HepG2 (cell line): Measurements from ENCODE around the gene KLHL33. TPM values are rescaled to one million over a fixed set of nuclear protein-coding genes. Genes with fewer than 3 reads are reported as not detected.
A peak's percentile ranks its signal among the peaks of the same experiment; 100 is the strongest.

ENCODE experiments used
- ATAC-seq: fragments of 200-7000 bp; cut with Tn5 transposase; 3 replicates; pipeline ENCODE4 v1.9.1; 2020; ENCODE audit warnings: mild to moderate bottlenecking, moderate library complexity
- BruUV-seq: library from RNA; stranded (reverse); fragments of 400-500 nt; replicated peaks from 2 replicates; lab custom pipeline; 2021; lab: Mats Ljungman, UMichigan
- CTCF ChIA-PET: fragments of 300-600 bp; formaldehyde crosslinking; extraction: SDS; loops from one replicate; lab custom pipeline; 2021; ENCODE audit warnings: low total read pairs, inconsistent platforms, low intra/inter-chr PET ratio; lab: Yijun Ruan, JAX
- POLR2A ChIA-PET: fragments of 350-600 bp; sonication (Branson Sonifier 250); formaldehyde crosslinking; loops from one replicate; lab custom pipeline; 2020; ENCODE audit warnings: antibody characterized with exemption, inconsistent platforms; lab: Yijun Ruan, JAX
- DNase-seq: peaks from one replicate; pipeline ENCODE4 v3.0.0-alpha.2; 2015; ENCODE audit warnings: low spot score
- FAIRE-seq: peaks from 3 replicates; lab custom pipeline; 2011; peaks lifted over from hg19 to GRCh38; lab: Jason Lieb, UNC
- H2AFZ ChIP-seq: one replicate; pipeline ENCODE4 v1.6.1; 2011; ENCODE audit warnings: low read length, inconsistent platforms
- H3K27ac ChIP-seq: fragments of 300-600 bp; 3 replicates; pipeline ENCODE4 v1.8.0; 2011; ENCODE audit warnings: mixed run types, mild to moderate bottlenecking, mixed read lengths, low read length, inconsistent platforms; ENCODE audit not compliant: insufficient read depth; ENCODE audit errors: extremely low read length
- H3K27me3 ChIP-seq, 2 experiments: fragments of 200-600 bp in 1 of 2; 2 replicates in 1 of 2; 3 replicates in 1 of 2; pipeline versions ENCODE4 v1.6.0 to v1.8.0; 2011; ENCODE audit warnings: low read length in 2 of 2, mild to moderate bottlenecking in 2 of 2, moderate library complexity in 2 of 2, inconsistent platforms in 1 of 2; ENCODE audit not compliant: insufficient read depth in 2 of 2, control insufficient read depth in 1 of 2
- H3K36me3 ChIP-seq, 2 experiments: fragments of 200-600 bp in 1 of 2; replicated peaks in 1 of 2; 2 replicates in 1 of 2; 3 replicates in 1 of 2; pipeline versions ENCODE4 v1.5.1 to v1.8.0; 2011; ENCODE audit warnings: low read length in 2 of 2, inconsistent platforms in 1 of 2; ENCODE audit not compliant: insufficient read depth in 2 of 2, control insufficient read depth in 1 of 2
- H3K4me1 ChIP-seq: 2 replicates; pipeline ENCODE4 v1.5.1; 2012; ENCODE audit warnings: low read length, inconsistent platforms; ENCODE audit not compliant: insufficient read depth
- H3K4me2 ChIP-seq: 2 replicates; pipeline ENCODE4 v1.6.0; 2011; ENCODE audit warnings: low read depth, low read length, inconsistent platforms
- H3K4me3 ChIP-seq, 3 experiments: fragments of 200-600 bp in 1 of 3; sonication (generic), shearing (Covaris generic) in 1 of 3; replicated peaks in 1 of 3; 2 replicates each; pipeline ENCODE4 v1.5.1; 2011 to 2016; ENCODE audit warnings: low read length in 3 of 3, inconsistent platforms in 2 of 3, low read depth in 2 of 3, mild to moderate bottlenecking in 2 of 3, control low read depth in 1 of 3, mixed read lengths in 1 of 3; ENCODE audit not compliant: insufficient read depth in 1 of 3
- H3K79me2 ChIP-seq: one replicate; pipeline ENCODE4 v1.6.1; 2011; ENCODE audit warnings: low read length, inconsistent platforms; ENCODE audit not compliant: insufficient read depth
- H3K9ac ChIP-seq: 2 replicates; pipeline ENCODE4 v1.6.0; 2011; ENCODE audit warnings: mild to moderate bottlenecking, low read depth, low read length, inconsistent platforms; ENCODE audit not compliant: insufficient read depth
- H3K9me3 ChIP-seq: 2 replicates; pipeline ENCODE4 v1.5.1; 2012; ENCODE audit warnings: mild to moderate bottlenecking, low read length
- H4K20me1 ChIP-seq: 2 replicates; pipeline ENCODE4 v1.6.0; 2011; ENCODE audit warnings: inconsistent platforms, mild to moderate bottlenecking, low read length, moderate library complexity; ENCODE audit not compliant: insufficient read depth
- CBX1 ChIP-seq: IDR thresholded peaks from one replicate; pipeline ENCODE4 v1.6.1; 2016; ENCODE audit warnings: antibody characterized with exemption, low read depth
- ELF1 ChIP-seq: sonication (generic); formaldehyde crosslinking; IDR thresholded peaks from 2 replicates; pipeline ENCODE4 v1.4.0; 2020; ENCODE audit warnings: missing genetic modification reagents
- FOXO1 ChIP-seq: sonication (generic); formaldehyde crosslinking; IDR thresholded peaks from 2 replicates; pipeline ENCODE4 v1.4.0; 2020; ENCODE audit warnings: missing genetic modification reagents
- GMEB1 ChIP-seq: sonication (generic); formaldehyde crosslinking; IDR thresholded peaks from 2 replicates; pipeline ENCODE4 v1.5.1; 2020; ENCODE audit warnings: missing genetic modification reagents, mild to moderate bottlenecking, borderline replicate concordance
- HNF1B ChIP-seq: sonication (generic); formaldehyde crosslinking; IDR thresholded peaks from 2 replicates; pipeline ENCODE4 v1.5.1; 2020; ENCODE audit warnings: mild to moderate bottlenecking, moderate library complexity, missing genetic modification reagents
- KDM2A ChIP-seq: sonication (generic); formaldehyde crosslinking; IDR thresholded peaks from 2 replicates; pipeline ENCODE4 v1.4.0; 2020; ENCODE audit warnings: low read depth, missing genetic modification reagents, borderline replicate concordance
- KDM5A ChIP-seq: fragments of 200-600 bp; sonication (generic); IDR thresholded peaks from 2 replicates; pipeline ENCODE4 v1.7.0; 2018; ENCODE audit warnings: antibody characterized with exemption, mild to moderate bottlenecking, low read length, borderline replicate concordance
- PPARG ChIP-seq: conservative IDR thresholded peaks from 2 replicates; pipeline ENCODE4 v1.6.1; 2016; ENCODE audit warnings: missing biosample characterization, missing genetic modification reagents
- SP2 ChIP-seq: sonication (generic); formaldehyde crosslinking; IDR thresholded peaks from 2 replicates; pipeline ENCODE4 v1.5.1; 2020; ENCODE audit warnings: mild to moderate bottlenecking, missing genetic modification reagents
- ZNF136 ChIP-seq: sonication (generic); formaldehyde crosslinking; IDR thresholded peaks from 2 replicates; pipeline ENCODE4 v1.8.1; 2022; ENCODE audit warnings: low read depth, mild to moderate bottlenecking, moderate library complexity, missing genetic modification reagents
- ZNF333 ChIP-seq: sonication (generic); formaldehyde crosslinking; IDR thresholded peaks from 2 replicates; pipeline ENCODE4 v1.4.0; 2020; ENCODE audit warnings: mild to moderate bottlenecking, missing genetic modification reagents, borderline replicate concordance
- ZNF572 ChIP-seq: sonication (generic); formaldehyde crosslinking; IDR thresholded peaks from 2 replicates; pipeline ENCODE4 v1.5.1; 2020; ENCODE audit warnings: mild to moderate bottlenecking, missing genetic modification reagents
- ZNF577 ChIP-seq: sonication (generic); formaldehyde crosslinking; IDR thresholded peaks from 2 replicates; pipeline ENCODE4 v1.4.0; 2020; ENCODE audit warnings: mild to moderate bottlenecking, low read depth, missing genetic modification reagents, borderline replicate concordance
- WGBS: methylation state at CpG from one replicate; pipeline ENCODE4 v1.1.6; 2017; ENCODE audit warnings: low lambda C conversion rate; 5-methylcytosine and 5-hydroxymethylcytosine counted together
- in situ Hi-C: cut with HindIII; loops from 2 replicates; pipeline ENCODE4 v1.10.0; 2017; ENCODE audit warnings: low pct_unique_long_range_greater_than_20kb; ENCODE audit not compliant: extremely low pct_ligation_motif_present
- intact Hi-C: fragments of 100-400 bp; cut with micrococcal nuclease; formaldehyde crosslinking; loops from one replicate; pipeline ENCODE4 v1.10.0; 2022; ENCODE audit not compliant: unreplicated experiment
- polyA plus RNA-seq, 8 experiments: library from polyadenylated mRNA; depleted of rRNA in 3 of 8; stranded (reverse) in 7 of 8; unstranded in 1 of 8; fragments of >200 nt; fragmentation: Illumina TruSeq in 4 of 8; extraction: Trizol in 4 of 8; gene quantifications; 2 replicates each; pipeline versions ENCODE4 v1.2.1 to v1.2.3, GENCODE V29; 2011 to 2016; ENCODE audit warnings: low read depth in 4 of 8, missing spikeins in 1 of 8, mixed read lengths in 1 of 8; ENCODE audit not compliant: insufficient read depth in 1 of 8
- total RNA-seq, 5 experiments: library from RNA; depleted of rRNA; stranded (reverse); fragments of >200 nt; fragmentation: Illumina TruSeq; extraction: Trizol; gene quantifications; 2 replicates each; pipeline ENCODE4 v1.2.3, GENCODE V29; 2016; ENCODE audit warnings: low read depth in 1 of 5
- TF ChIP-seq, protein P1 (sequence below): IDR thresholded peaks from 2 replicates; pipeline ENCODE4 v1.6.1; 2016; ENCODE audit warnings: missing biosample characterization, missing genetic modification reagents, low read depth
- TF ChIP-seq, protein P2 (sequence below): sonication (generic); IDR thresholded peaks from 2 replicates; pipeline ENCODE4 v1.6.1; 2016; ENCODE audit warnings: low read depth, borderline replicate concordance
- TF ChIP-seq, protein P3 (sequence below): sonication (generic); formaldehyde crosslinking; IDR thresholded peaks from 2 replicates; pipeline ENCODE4 v1.5.1; 2020; ENCODE audit warnings: mild to moderate bottlenecking, missing genetic modification reagents, moderate library complexity

Gene KLHL33
- total and polyA plus RNA-seq, 2 of the 13 experiments (the other 11 are each of a cell fraction or from before 2014, with no cell fraction given), result not detected

DNA sequence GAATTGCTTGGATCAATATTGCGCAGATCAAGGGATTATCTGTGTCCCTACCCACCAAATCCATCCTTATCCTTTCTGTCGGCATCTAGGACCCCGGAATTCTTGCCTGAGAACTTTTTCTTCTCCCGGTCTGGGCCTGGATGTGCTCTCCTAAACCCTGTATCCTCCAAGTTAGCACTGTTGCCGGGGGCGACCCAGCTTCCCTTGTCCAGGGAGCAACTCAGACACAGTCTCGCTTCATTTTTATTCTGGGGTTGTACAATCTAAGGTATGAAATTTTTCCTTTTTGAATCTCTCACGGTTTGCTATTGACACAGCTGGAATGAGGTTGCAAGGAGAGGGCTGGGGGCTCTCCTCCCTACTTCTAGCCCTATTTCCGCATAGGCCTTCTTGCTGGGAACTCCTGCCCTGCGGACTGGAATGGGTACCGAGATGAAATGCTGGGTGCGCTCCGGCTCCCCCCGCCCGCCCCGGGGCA, 32.8 kb upstream of the KLHL33 start:
- BruUV-seq, result no TSS peak
- WGBS, result 10% methylated on average over 16 of the region's 16 CpGs
- FAIRE-seq (no peak), ATAC-seq (peak; percentile 7), DNase-seq (no peak)
- H3K4me1 ChIP-seq, result peaks cover 53% of the 10 kb centered on the region
- in situ Hi-C loops, result loop anchor here (10.0 to 25.0 kb wide), 3 partner anchors 132 to 506 kb away; partner anchors contain the start of genes CCNB1IP1 and PARP2
- no peaks in the 10 kb centered on the region for H4K20me1 ChIP-seq
- H3K4me3 ChIP-seq, result peak overlapping the region; percentile 54 to 93 (median 74)
- no peaks in the 10 kb centered on the region for H3K9me3 ChIP-seq
- H3K79me2 ChIP-seq, result peaks cover 17% of the 10 kb centered on the region
- intact Hi-C loops, result loop anchor here (1.0 kb wide), 3 partner anchors 8 to 213 kb away; partner anchors contain the start of genes PIP4P1 and TEP1
- H3K27ac ChIP-seq, result no peak overlapping the region
- H3K9ac ChIP-seq, result peak overlapping the region; percentile 70; the same call in 1 of the 2 replicates
- H3K4me2 ChIP-seq, result peak overlapping the region; percentile 99
- no peak overlapping the region for H2AFZ ChIP-seq
- H3K36me3 ChIP-seq, result peaks cover 2 to 7% of the 10 kb centered on the region in 2 experiments; a peak in 2 of 5 replicates
- CTCF ChIA-PET, result no interaction called here
- H3K27me3 ChIP-seq, result no peaks in the 10 kb centered on the region
- POLR2A ChIA-PET, result interaction anchor here (1.0 to 4.1 kb wide), 4 partner anchors 8 to 55 kb away, joined by 3 to 46 read pairs (median 19); partner anchors contain the start of genes APEX1, OSGEP, PIP4P1 and TEP1
- TF ChIP-seq GMEB1 (CRISPR knock-in tag) (0 out of 2 replicates have a peak, but pooled peaks have one; percentile 23), PPARG (CRISPR knock-in tag) (0 out of 2 replicates have a peak, but pooled peaks have one; percentile 7), ZNF572 (0 out of 2 replicates have a peak, but pooled peaks have one; percentile 47), HNF1B (CRISPR knock-in tag) (peak; percentile 65; the same call in 1 of the 2 replicates), KDM2A (no peak), ZNF333 (CRISPR knock-in tag) (no peak), ELF1 (CRISPR knock-in tag) (peak; percentile 33; the same call in 1 of the 2 replicates), ZNF136 (0 out of 2 replicates have a peak, but pooled peaks have one; percentile 1), KDM5A (0 out of 2 replicates have a peak, but pooled peaks have one; percentile 15), FOXO1 (no peak), SP2 (0 out of 2 replicates have a peak, but pooled peaks have one; percentile 32), CBX1 (no peak), ZNF577 (CRISPR knock-in tag) (no peak)
- TF ChIP-seq, protein P1, sequence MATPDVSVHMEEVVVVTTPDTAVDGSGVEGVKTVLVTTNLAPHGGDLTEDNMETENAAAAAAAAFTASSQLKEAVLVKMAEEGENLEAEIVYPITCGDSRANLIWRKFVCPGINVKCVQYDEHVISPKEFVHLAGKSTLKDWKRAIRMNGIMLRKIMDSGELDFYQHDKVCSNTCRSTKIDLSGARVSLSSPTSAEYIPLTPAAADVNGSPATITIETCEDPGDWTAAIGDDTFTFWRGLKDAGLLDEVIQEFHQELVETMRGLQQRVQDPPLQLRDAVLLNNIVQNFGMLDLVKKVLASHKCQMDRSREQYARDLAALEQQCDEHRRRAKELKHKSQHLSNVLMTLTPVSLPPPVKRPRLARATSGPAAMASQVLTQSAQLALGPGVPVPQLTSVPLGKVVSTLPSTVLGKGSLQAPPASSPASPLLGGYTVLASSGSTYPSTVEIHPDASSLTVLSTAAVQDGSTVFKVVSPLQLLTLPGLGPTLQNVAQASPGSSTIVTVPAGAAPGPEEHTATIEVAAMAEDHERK (CRISPR knock-in tag), result no peak
- TF ChIP-seq, protein P2, sequence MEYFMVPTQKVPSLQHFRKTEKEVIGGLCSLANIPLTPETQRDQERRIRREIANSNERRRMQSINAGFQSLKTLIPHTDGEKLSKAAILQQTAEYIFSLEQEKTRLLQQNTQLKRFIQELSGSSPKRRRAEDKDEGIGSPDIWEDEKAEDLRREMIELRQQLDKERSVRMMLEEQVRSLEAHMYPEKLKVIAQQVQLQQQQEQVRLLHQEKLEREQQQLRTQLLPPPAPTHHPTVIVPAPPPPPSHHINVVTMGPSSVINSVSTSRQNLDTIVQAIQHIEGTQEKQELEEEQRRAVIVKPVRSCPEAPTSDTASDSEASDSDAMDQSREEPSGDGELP, result peak; percentile 67
- TF ChIP-seq, protein P3, sequence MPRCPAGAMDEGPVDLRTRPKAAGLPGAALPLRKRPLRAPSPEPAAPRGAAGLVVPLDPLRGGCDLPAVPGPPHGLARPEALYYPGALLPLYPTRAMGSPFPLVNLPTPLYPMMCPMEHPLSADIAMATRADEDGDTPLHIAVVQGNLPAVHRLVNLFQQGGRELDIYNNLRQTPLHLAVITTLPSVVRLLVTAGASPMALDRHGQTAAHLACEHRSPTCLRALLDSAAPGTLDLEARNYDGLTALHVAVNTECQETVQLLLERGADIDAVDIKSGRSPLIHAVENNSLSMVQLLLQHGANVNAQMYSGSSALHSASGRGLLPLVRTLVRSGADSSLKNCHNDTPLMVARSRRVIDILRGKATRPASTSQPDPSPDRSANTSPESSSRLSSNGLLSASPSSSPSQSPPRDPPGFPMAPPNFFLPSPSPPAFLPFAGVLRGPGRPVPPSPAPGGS, result 0 out of 2 replicates have a peak, but pooled peaks have one; percentile 28
